Jurkat, Clone E6-1 (cell line): ENCODE results near the gene SRSF9. TPM values are rescaled to one million over a fixed set of nuclear protein-coding genes. Genes with fewer than 3 reads are reported as not detected.
"Not testable (repeated sequence)": the region's sequence is repeated elsewhere in the genome, so short reads cannot be mapped to it uniquely, and the experiment has no call there.

Source experiments
- DNase-seq: peaks from one replicate; pipeline ENCODE4 v3.0.0-alpha.2; 2011; ENCODE audit warnings: low read depth, low spot score
- H3K4me3 ChIP-seq: 2 replicates; pipeline ENCODE4 v1.5.1; 2011; ENCODE audit warnings: mild to moderate bottlenecking, low read length, control low read depth, moderate library complexity
- polyA plus RNA-seq: library from polyadenylated mRNA; unstranded; fragments of >200 nt; gene quantifications from one replicate; pipeline ENCODE4 v1.2.1, GENCODE V29; 2012; ENCODE audit warnings: missing spikeins; ENCODE audit not compliant: insufficient read length, insufficient read depth

The SRSF9 gene
- 333 TPM for polyA plus RNA-seq

GRCh38 chr12:120469450-120470149 is at the start of gene SRSF9:
TSS of gene SRSF9 (minus strand) at chr12:120469748. CDS start at chr12:120469609, 139 bp downstream.
- peak within 1 kb of the TSS; percentile 89 for H3K4me3 ChIP-seq
- peak; percentile 94 for DNase-seq

- H3K4me3 ChIP-seq, DNase-seq: not testable (repeated sequence)
Observed at GRCh38 chr12:120519324-120519723, 49.8 kb upstream of the SRSF9 start.

GRCh38 chr12:120515496-120515895 is 45.9 kb upstream of the SRSF9 start:
- H3K4me3 ChIP-seq, result no peak overlapping the region
- DNase-seq, result no peak

GRCh38 chr12:120514002-120514401 is 44.5 kb upstream of the SRSF9 start:
- H3K4me3 ChIP-seq, result no peak overlapping the region
- no peak for DNase-seq

- H3K4me3 ChIP-seq, result no peak overlapping the region
- no peak for DNase-seq
Observed at GRCh38 chr12:120508537-120508936, 39.0 kb upstream of the SRSF9 start.

GRCh38 chr12:120504587-120504986 is 35.0 kb upstream of the SRSF9 start:
- no peak overlapping the region for H3K4me3 ChIP-seq
- DNase-seq, result no peak

GRCh38 chr12:120500581-120500980 is 31.0 kb upstream of the SRSF9 start:
- H3K4me3 ChIP-seq, result no peak overlapping the region
- DNase-seq, result peak; percentile 28

GRCh38 chr12:120498870-120499515 is 29.4 kb upstream of the SRSF9 start:
- no peak for DNase-seq
- no peak overlapping the region for H3K4me3 ChIP-seq

- no peak for DNase-seq
Observed at GRCh38 chr12:120497524-120498150, 28.1 kb upstream of the SRSF9 start.

GRCh38 chr12:120496413-120497340 is 27.1 kb upstream of the SRSF9 start:
- H3K4me3 ChIP-seq, result peak overlapping the region; percentile 89
- DNase-seq, result peak; percentile 37

More at GRCh38 chr12:120497524-120498150, 28.1 kb upstream of the SRSF9 start:
- peak overlapping the region; percentile 89 for H3K4me3 ChIP-seq

- peak; percentile 94 for DNase-seq
- peak within 1 kb of the TSS; percentile 89 for H3K4me3 ChIP-seq
Observed at GRCh38 chr12:120495731-120496412, 26.3 kb upstream of the SRSF9 start, which contains the start of gene DYNLL1. TSS of gene DYNLL1 (plus strand) at chr12:120496113. CDS start at chr12:120496422, 309 bp downstream.

GRCh38 chr12:120495186-120495730 is 25.7 kb upstream of the SRSF9 start:
- H3K4me3 ChIP-seq, result peak overlapping the region; percentile 89
- no peak for DNase-seq

GRCh38 chr12:120490833-120491512 is 21.4 kb upstream of the SRSF9 start:
- no peak for DNase-seq

GRCh38 chr12:120490325-120490724 is 20.8 kb upstream of the SRSF9 start:
- H3K4me3 ChIP-seq, result no peak overlapping the region
- no peak for DNase-seq

More at GRCh38 chr12:120490833-120491512, 21.4 kb upstream of the SRSF9 start:
- no peak overlapping the region for H3K4me3 ChIP-seq

- H3K4me3 ChIP-seq, result no peak overlapping the region
- no peak for DNase-seq
Observed at GRCh38 chr12:120489018-120489417, 19.5 kb upstream of the SRSF9 start.

- no peak overlapping the region for H3K4me3 ChIP-seq
- no peak for DNase-seq
Observed at GRCh38 chr12:120488057-120488640, 18.6 kb upstream of the SRSF9 start.

- not testable (repeated sequence) for H3K4me3 ChIP-seq, DNase-seq
Observed at GRCh38 chr12:120487552-120487951, 18.0 kb upstream of the SRSF9 start.
